Measurements from ENCODE around the gene TBATA.

DNA sequence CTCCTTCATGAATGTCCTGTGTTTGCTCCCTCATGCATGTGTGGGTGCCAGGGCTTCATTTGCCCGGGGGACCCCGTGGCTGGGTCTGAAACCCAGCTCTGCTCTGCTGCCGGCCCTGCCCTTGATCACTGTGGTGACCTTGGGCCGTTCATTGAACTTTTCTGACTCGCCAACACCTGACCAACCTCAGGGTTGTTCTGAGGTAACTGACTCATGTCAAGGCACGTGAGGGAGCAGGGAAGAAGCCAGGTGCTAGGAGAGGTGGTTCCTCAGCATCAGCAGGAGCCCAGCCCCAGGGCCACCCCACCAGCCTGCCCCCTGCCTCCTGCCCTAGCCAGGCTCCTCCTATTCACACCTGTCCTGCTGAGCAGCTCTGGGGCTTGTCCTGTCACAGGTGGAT, 47.9 kb downstream of the TBATA start:
- TF ChIP-seq CTCF (conservative IDR thresholded peaks at IDR 0.05) (no peak), ZFX (IDR thresholded peaks at IDR 0.05) (no peak)

Data from C4-2B (cell line).